A549 (cell line): ENCODE results near the gene SRGN. TPM values are rescaled to one million over a fixed set of nuclear protein-coding genes. Genes with fewer than 3 reads are reported as not detected.

ENCODE experiments used
- ATAC-seq, 2 experiments: fragments of 200-7000 bp in 1 of 2; fragments of >200 bp in 1 of 2; cut with Nextera tagmentation in 1 of 2; cut with Tn5 transposase in 1 of 2; 3 replicates each; pipeline versions ENCODE4 v1.8.0 to v1.9.1; 2018 to 2020; ENCODE audit warnings: mild to moderate bottlenecking in 1 of 2, moderate library complexity in 1 of 2
- CTCF ChIA-PET: fragments of 300-600 bp; sonication (Branson Sonifier 250); formaldehyde crosslinking; extraction: SDS; loops from one replicate; lab custom pipeline; 2021; ENCODE audit warnings: antibody characterized with exemption, inconsistent platforms; lab: Yijun Ruan, JAX
- POLR2A ChIA-PET: fragments of 350-600 bp; formaldehyde crosslinking; extraction: SDS; loops from one replicate; lab custom pipeline; 2021; ENCODE audit warnings: antibody characterized with exemption, inconsistent platforms; lab: Yijun Ruan, JAX
- DNase-seq, 2 experiments: peaks; one replicate each; pipeline versions ENCODE4 v3.0.0 to v3.0.0-alpha.2; 2011 to 2016; ENCODE audit warnings: low read depth in 1 of 2, low spot score in 1 of 2
- FAIRE-seq: peaks from 2 replicates; lab custom pipeline; 2011; peaks lifted over from hg19 to GRCh38; lab: Jason Lieb, UNC
- H3K27ac ChIP-seq, 2 experiments: fragments of >200 bp; sonication (Bioruptor Twin); formaldehyde crosslinking; 3 replicates each; pipeline ENCODE4 v1.5.1; 2016 to 2017
- H3K4me1 ChIP-seq: fragments of >200 bp; sonication (Bioruptor Twin); formaldehyde crosslinking; 3 replicates; pipeline ENCODE4 v1.6.1; 2016
- H3K4me2 ChIP-seq: fragments of >200 bp; sonication (Bioruptor Twin); formaldehyde crosslinking; 3 replicates; pipeline ENCODE4 v1.6.1; 2016
- H3K4me3 ChIP-seq: fragments of >200 bp; sonication (Bioruptor Twin); formaldehyde crosslinking; 3 replicates; pipeline ENCODE4 v1.5.1; 2016
- H3K9me3 ChIP-seq: fragments of >200 bp; sonication (Bioruptor Twin); formaldehyde crosslinking; 3 replicates; pipeline ENCODE4 v1.6.1; 2016
- CEBPB ChIP-seq, 2 experiments: fragments of >200 bp in 1 of 2; sonication (Bioruptor Twin) in 1 of 2; formaldehyde crosslinking in 1 of 2; IDR thresholded peaks; 2 replicates each; pipeline ENCODE4 v1.6.1; 2012 to 2016
- ESRRA ChIP-seq: fragments of 150-350 bp; IDR thresholded peaks from 2 replicates; pipeline ENCODE4 v1.6.1; 2014; ENCODE audit warnings: mild to moderate bottlenecking, low read length, borderline replicate concordance
- FOSB ChIP-seq: fragments of 250-450 bp; sonication (Bioruptor Pico); IDR thresholded peaks from 2 replicates; pipeline ENCODE4 v1.5.0; 2020; ENCODE audit warnings: mild to moderate bottlenecking, moderate library complexity
- HOXB13 ChIP-seq: fragments of 250-450 bp; sonication (Bioruptor Pico); IDR thresholded peaks from 2 replicates; pipeline ENCODE4 v1.5.0; 2020; ENCODE audit warnings: low read depth, mild to moderate bottlenecking, moderate library complexity
- MYC ChIP-seq: IDR thresholded peaks from 2 replicates; pipeline ENCODE4 v1.6.1; 2012; ENCODE audit warnings: mild to moderate bottlenecking, inconsistent platforms, low read length, improper control_type of control experiment, borderline replicate concordance
- RFX5 ChIP-seq: fragments of 450-650 bp; IDR thresholded peaks from 2 replicates; pipeline ENCODE4 v1.7.1; 2014; ENCODE audit warnings: antibody characterized with exemption, mild to moderate bottlenecking, moderate library complexity
- SMC3 ChIP-seq: fragments of >200 bp; sonication (Bioruptor Twin); formaldehyde crosslinking; IDR thresholded peaks from 3 replicates; pipeline ENCODE4 v1.6.1; 2018; ENCODE audit warnings: inconsistent platforms
- ZC3H11A ChIP-seq: fragments of 450-650 bp; IDR thresholded peaks from 2 replicates; pipeline ENCODE4 v1.6.1; 2014; ENCODE audit warnings: antibody characterized with exemption, mild to moderate bottlenecking
- WGBS: methylation state at CpG from one replicate; pipeline ENCODE4 v1.1.6; 2017; ENCODE audit errors: missing lambda C conversion rate; 5-methylcytosine and 5-hydroxymethylcytosine counted together
- polyA plus RNA-seq, 4 experiments: library from polyadenylated mRNA; depleted of rRNA in 3 of 4; stranded (reverse); fragments of >200 nt; fragmentation: RNase III in 1 of 4; extraction: RNeasy Plus Mini Kit Qiagen cat#74134 plus additional on column Dnase treatment in 1 of 4; gene quantifications; 2 replicates in 3 of 4; 3 replicates in 1 of 4; pipeline ENCODE4 v1.2.3, GENCODE V29; 2011 to 2017
- small RNA-seq, 6 experiments: library from RNA; depleted of rRNA; stranded (forward); fragments of <200 nt; gene quantifications; one replicate each; pipeline ENCODE3, GENCODE V24; 2012

Gene SRGN
- polyA plus RNA-seq, 2 of the 4 experiments (the other 2 are of a cell fraction) = 51.9 to 88.7 TPM

- no peak for FAIRE-seq
- H3K9me3 ChIP-seq = no peaks in the 10 kb centered on the region
- no peaks in the 10 kb centered on the region for H3K4me1 ChIP-seq
- H3K4me2 ChIP-seq = no peak overlapping the region
- no peak overlapping the region for H3K4me3 ChIP-seq
- ChIA-PET POLR2A (no interaction called here), CTCF (no interaction called here)
- WGBS = 86% methylated on average over 2 of the region's 2 CpGs
- TF ChIP-seq SMC3 = no peak
- no peak for TF ChIP-seq ESRRA
- TF ChIP-seq RFX5 = no peak
- TF ChIP-seq MYC = no peak
- no peak for DNase-seq
- ATAC-seq = no peak
- no peak overlapping the region for H3K27ac ChIP-seq
Observed at GRCh38 chr10:69146759-69147158, 58.9 kb downstream of the SRGN start.

- POLR2A ChIA-PET = no interaction called here
- FAIRE-seq (no peak), DNase-seq (no peak)
- Histone ChIP-seq H3K27ac (no peak overlapping the region), H3K4me2 (no peak overlapping the region), H3K9me3 (no peaks in the 10 kb centered on the region), H3K4me1 (no peaks in the 10 kb centered on the region)
- 92% methylated on average over 3 of the region's 3 CpGs for whole genome bisulfite sequencing
- no peak for TF ChIP-seq CEBPB (IDR thresholded peaks at IDR 0.05)
- TF ChIP-seq, all 56 proteins: peak for 0
- H3K4me3 ChIP-seq = no peak overlapping the region
- ATAC-seq = no peak
- CTCF ChIA-PET = no interaction called here
Observed at GRCh38 chr10:69151984-69152383, 64.1 kb downstream of the SRGN start.

GRCh38 chr10:69153227-69153626, 65.3 kb downstream of the SRGN start:
- Histone ChIP-seq H3K4me2 (no peak overlapping the region), H3K4me1 (no peaks in the 10 kb centered on the region), H3K9me3 (no peaks in the 10 kb centered on the region), H3K4me3 (no peak overlapping the region), H3K27ac (no peak overlapping the region)
- FAIRE-seq = no peak
- POLR2A ChIA-PET = interaction anchor here (0.7 kb wide), 1 partner anchor 105 kb away, joined by 3 read pairs; no protein-coding TSS in a partner anchor
- TF ChIP-seq FOSB (no peak), HOXB13 (CRISPR knock-in tag) (no peak), ZC3H11A (no peak), RFX5 (no peak)
- CTCF ChIA-PET = interaction anchor here (0.6 to 0.7 kb wide), 3 partner anchors 21 to 134 kb away, joined by 3 to 5 read pairs (median 4); no protein-coding TSS in a partner anchor
- DNase-seq = no peak
- 92% methylated on average over 6 of the region's 6 CpGs for WGBS
- ATAC-seq = no peak

Small RNA genes within 50 kb of the gene (small RNA-seq; reads per million reads assigned to genes)
- gene RF00017 = 0 reads per million in 6 experiments

Other genes with a start within 250 kb of the SRGN start
- 50.7 and 64.6 TPM in 2 replicates for gene DDX50, start 186.8 kb upstream of the SRGN start, polyA plus RNA-seq (2011; rRNA removed)
- gene DDX50, start 186.8 kb upstream of the SRGN start, polyA plus RNA-seq (2017; fragmentation: RNase III; extraction: RNeasy Plus Mini Kit Qiagen cat#74134 plus additional on column Dnase treatment) = 35.1 to 36.1 TPM (median 35.6 TPM) in 3 replicates
- gene DDX21, start 131.9 kb upstream of the SRGN start, polyA plus RNA-seq (2011; rRNA removed) = 142 and 218 TPM in 2 replicates
- 113 to 137 TPM (median 113 TPM) in 3 replicates for gene DDX21, start 131.9 kb upstream of the SRGN start, polyA plus RNA-seq (2017; fragmentation: RNase III; extraction: RNeasy Plus Mini Kit Qiagen cat#74134 plus additional on column Dnase treatment)
- gene KIFBP, start 99.3 kb upstream of the SRGN start, polyA plus RNA-seq (2011; rRNA removed) = 43.7 and 53.8 TPM in 2 replicates
- gene KIFBP, start 99.3 kb upstream of the SRGN start, polyA plus RNA-seq (2017; fragmentation: RNase III; extraction: RNeasy Plus Mini Kit Qiagen cat#74134 plus additional on column Dnase treatment) = 35.2 to 36.1 TPM (median 35.4 TPM) in 3 replicates
- gene VPS26A, start 36.1 kb downstream of the SRGN start, polyA plus RNA-seq (2011; rRNA removed) = 35.0 and 52.6 TPM in 2 replicates
- gene VPS26A, start 36.1 kb downstream of the SRGN start, polyA plus RNA-seq (2017; fragmentation: RNase III; extraction: RNeasy Plus Mini Kit Qiagen cat#74134 plus additional on column Dnase treatment) = 62.5 to 62.6 TPM (median 62.6 TPM) in 3 replicates
- 55.5 and 57.4 TPM in 2 replicates for gene SUPV3L1, start 92.1 kb downstream of the SRGN start, polyA plus RNA-seq (2011; rRNA removed)
- gene SUPV3L1, start 92.1 kb downstream of the SRGN start, polyA plus RNA-seq (2017; fragmentation: RNase III; extraction: RNeasy Plus Mini Kit Qiagen cat#74134 plus additional on column Dnase treatment) = 31.4 to 35.0 TPM (median 31.9 TPM) in 3 replicates
- gene HKDC1, start 132.2 kb downstream of the SRGN start, polyA plus RNA-seq (2011; rRNA removed) = 28.5 and 32.8 TPM in 2 replicates
- 24.0 to 33.2 TPM (median 32.5 TPM) in 3 replicates for gene HKDC1, start 132.2 kb downstream of the SRGN start, polyA plus RNA-seq (2017; fragmentation: RNase III; extraction: RNeasy Plus Mini Kit Qiagen cat#74134 plus additional on column Dnase treatment)
- gene HK1, start 190.4 kb downstream of the SRGN start, polyA plus RNA-seq (2011; rRNA removed) = 17.3 and 21.6 TPM in 2 replicates
- 50.6 to 58.9 TPM (median 51.3 TPM) in 3 replicates for gene HK1, start 190.4 kb downstream of the SRGN start, polyA plus RNA-seq (2017; fragmentation: RNase III; extraction: RNeasy Plus Mini Kit Qiagen cat#74134 plus additional on column Dnase treatment)